GM12891 (cell line): ENCODE results near the gene TMEM236.

Experiments
- DNase-seq: peaks from one replicate; pipeline ENCODE4 v3.0.0; 2011; ENCODE audit warnings: low spot score; ENCODE audit not compliant: insufficient read length
- FAIRE-seq: peaks from 2 replicates; lab custom pipeline; 2011; peaks lifted over from hg19 to GRCh38; lab: Jason Lieb, UNC
- PAX5 ChIP-seq: IDR thresholded peaks from 2 replicates; pipeline ENCODE4 v1.6.1; 2011; ENCODE audit warnings: low read length, moderate library complexity, mild to moderate bottlenecking; ENCODE audit not compliant: insufficient read depth, severe bottlenecking
- POLR2A ChIP-seq: IDR thresholded peaks from 2 replicates; pipeline ENCODE4 v1.6.1; 2011; ENCODE audit warnings: low read depth, low read length, control low read depth
- POLR2AphosphoS5 ChIP-seq: IDR thresholded peaks from 2 replicates; pipeline ENCODE4 v1.6.1; 2011; ENCODE audit warnings: low read depth, low read length, control low read depth
- POU2F2 ChIP-seq: IDR thresholded peaks from 2 replicates; pipeline ENCODE4 v1.6.1; 2011; ENCODE audit warnings: low read depth, mild to moderate bottlenecking, control low read depth, low read length, moderate library complexity
- SPI1 ChIP-seq: IDR thresholded peaks from 2 replicates; pipeline ENCODE4 v1.6.1; 2011; ENCODE audit warnings: low read depth, low read length, control low read depth
- TAF1 ChIP-seq: IDR thresholded peaks from 2 replicates; pipeline ENCODE4 v1.6.1; 2011; ENCODE audit warnings: low read depth, low read length, control low read depth

Gene TMEM236

DNA sequence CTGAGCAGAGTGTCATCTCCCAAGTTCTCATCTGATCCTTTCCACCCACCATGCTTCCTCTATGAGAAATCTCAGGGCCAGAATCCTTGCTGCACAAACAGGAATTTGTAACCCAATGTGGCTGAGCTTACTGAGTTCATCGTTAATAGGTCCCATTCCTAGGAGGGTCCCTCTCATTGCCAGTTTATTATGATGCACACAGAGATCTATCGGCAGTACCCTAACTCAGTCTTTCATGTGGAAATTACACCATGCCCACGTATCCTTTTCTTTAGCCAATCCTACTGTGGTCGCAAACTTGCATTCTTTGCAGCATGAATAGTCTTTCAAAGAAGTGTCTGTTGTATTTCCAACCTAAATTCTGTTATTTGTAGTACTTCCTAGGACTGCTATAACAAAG, 12.1 kb downstream of the TMEM236 start:
- no peak for DNase-seq
- no peak for FAIRE-seq
- TF ChIP-seq POU2F2 (no peak), SPI1 (no peak), POLR2AphosphoS5 (no peak)

DNA sequence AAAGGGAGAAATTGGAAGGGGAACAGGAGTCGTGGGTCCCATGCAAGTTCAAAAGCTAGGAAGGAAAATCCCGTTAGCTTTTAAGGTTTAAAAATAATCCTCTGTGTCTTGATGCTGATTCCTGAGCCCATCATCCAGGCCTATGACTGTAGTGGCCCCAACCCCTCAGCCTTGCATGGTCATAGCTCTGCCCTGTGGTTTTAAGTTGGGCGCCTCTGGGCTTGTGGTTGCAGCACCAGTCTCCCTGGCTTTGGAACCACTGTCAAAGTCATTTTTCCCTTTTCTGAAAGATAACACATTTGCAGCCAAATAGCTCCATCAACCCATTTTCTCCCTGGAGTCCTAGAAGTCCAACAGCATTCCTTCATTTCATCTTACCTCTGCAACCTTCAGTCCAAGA, 13.6 kb downstream of the TMEM236 start:
- no peak for DNase-seq
- FAIRE-seq = no peak
- TF ChIP-seq TAF1 = no peak
- TF ChIP-seq PAX5 = no peak
- no peak for TF ChIP-seq SPI1
- no peak for TF ChIP-seq POLR2AphosphoS5
- no peak for TF ChIP-seq POLR2A
- TF ChIP-seq POU2F2 = no peak

DNA sequence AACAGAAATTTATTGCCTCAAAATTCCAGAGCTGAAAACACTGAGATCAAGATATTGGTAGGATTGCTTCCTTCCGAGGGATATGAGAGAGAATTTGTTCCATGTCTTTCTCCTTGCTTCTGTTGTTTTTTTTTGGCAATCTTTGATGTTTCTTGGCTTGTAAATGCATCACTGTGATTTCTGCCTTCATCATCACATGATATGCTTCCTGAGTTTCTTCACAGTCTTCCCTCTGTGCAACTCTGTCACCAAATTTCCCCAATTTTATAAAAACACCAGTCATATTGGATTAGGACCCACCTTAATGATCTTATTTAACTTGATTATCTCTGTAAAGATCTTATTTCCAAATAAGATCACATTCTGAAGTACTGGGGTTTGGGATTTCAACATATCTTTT, 14.7 kb downstream of the TMEM236 start:
- FAIRE-seq = no peak
- TF ChIP-seq POU2F2 = no peak
- TF ChIP-seq POLR2A = no peak
- TF ChIP-seq TAF1 = no peak
- TF ChIP-seq POLR2AphosphoS5 = no peak
- no peak for TF ChIP-seq PAX5
- TF ChIP-seq SPI1 = no peak
- DNase-seq = no peak

DNA sequence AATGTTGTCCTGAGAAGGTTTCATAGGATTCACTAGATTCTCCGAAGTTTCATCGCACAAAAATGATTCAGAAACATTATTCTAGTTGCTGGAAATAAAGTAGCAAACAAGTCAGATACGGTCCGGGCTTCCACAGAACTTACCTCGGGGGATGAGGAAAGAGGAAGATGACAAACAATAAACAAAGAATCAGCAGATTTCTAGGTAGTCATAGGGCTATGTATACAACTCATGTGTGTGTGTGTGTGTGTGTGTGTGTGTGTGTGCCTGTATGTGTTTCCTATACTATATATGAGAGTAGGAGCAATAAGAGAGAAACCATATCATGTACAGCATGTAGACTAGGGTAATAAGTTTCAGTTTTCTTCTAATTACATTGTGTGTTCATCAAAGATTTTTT, 16.5 kb downstream of the TMEM236 start:
- TF ChIP-seq POU2F2 (no peak), SPI1 (no peak), POLR2AphosphoS5 (no peak), POLR2A (no peak), TAF1 (no peak), PAX5 (no peak)
- FAIRE-seq = no peak
- no peak for DNase-seq

DNA sequence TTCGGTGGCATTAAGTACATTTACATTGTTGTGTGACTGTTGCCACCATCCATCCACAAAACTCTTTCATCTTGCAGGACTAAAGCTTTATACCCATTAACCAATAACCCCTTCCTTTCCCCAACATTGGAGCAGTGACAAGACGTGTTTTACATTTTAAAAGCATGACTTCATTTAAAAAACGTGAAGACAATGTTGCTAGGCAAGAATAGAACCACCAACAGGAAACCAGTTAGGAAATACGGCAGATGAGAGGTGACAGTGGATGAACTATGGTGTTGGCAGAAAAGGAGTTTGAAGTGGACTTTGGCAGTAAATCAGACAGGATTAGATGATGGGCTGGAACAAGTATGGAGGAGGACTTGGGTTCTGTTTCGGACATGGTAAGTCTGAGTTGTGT, 17.0 kb downstream of the TMEM236 start:
- DNase-seq (no peak), FAIRE-seq (peak; percentile 85)

DNA sequence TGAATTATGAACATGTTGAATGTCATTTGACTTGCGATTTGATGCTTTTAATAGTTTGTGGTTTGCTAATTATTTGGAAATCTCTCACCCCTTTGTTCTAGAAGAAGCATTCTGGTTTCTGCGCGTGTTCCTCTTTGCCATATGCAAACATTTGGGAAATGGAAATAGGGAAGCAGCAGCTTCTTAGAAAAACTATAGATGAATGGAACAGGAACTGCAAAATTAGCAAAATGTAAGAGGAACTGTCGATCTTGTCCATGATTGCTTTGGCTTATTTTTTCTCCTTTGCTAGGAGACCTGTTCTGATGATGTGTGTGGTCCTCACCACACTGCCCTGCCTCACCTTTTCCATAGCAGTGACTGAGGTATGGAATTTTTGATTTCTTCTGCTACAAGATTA, 19.0 kb downstream of the TMEM236 start:
- FAIRE-seq = no peak
- no peak for DNase-seq
- no peak for TF ChIP-seq PAX5
- no peak for TF ChIP-seq TAF1
- TF ChIP-seq SPI1 = no peak
- TF ChIP-seq POLR2A = no peak
- TF ChIP-seq POLR2AphosphoS5 = no peak
- TF ChIP-seq POU2F2 = no peak

More for the DNA sequence above, 17.0 kb downstream of the TMEM236 start:
- TF ChIP-seq PAX5 (no peak), POU2F2 (no peak), TAF1 (no peak), POLR2AphosphoS5 (no peak), SPI1 (no peak), POLR2A (no peak)

DNA sequence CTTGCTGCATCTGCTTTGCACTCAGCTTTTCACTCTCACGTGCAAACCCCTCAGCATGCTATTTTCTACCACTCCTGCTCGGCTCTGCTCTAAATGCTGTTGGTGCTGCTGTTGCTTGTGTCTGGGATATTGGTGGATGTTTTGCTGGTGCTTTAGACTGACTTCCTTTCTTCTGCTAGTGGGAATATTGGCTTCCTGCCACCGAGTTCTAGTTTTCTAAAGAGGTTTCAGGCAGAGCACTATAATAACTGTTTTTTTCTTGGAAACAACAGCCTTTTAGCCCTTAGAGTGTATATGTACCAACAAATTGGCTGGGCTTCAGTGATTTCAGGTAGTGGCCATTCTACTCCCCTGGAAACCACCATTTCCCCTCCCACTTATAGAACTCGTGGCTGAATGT, 27.8 kb downstream of the TMEM236 start:
- DNase-seq (no peak), FAIRE-seq (no peak)
- no peak for TF ChIP-seq POLR2A
- TF ChIP-seq TAF1 = no peak
- TF ChIP-seq POLR2AphosphoS5 = no peak
- TF ChIP-seq POU2F2 = no peak
- no peak for TF ChIP-seq SPI1
- TF ChIP-seq PAX5 = no peak

DNA sequence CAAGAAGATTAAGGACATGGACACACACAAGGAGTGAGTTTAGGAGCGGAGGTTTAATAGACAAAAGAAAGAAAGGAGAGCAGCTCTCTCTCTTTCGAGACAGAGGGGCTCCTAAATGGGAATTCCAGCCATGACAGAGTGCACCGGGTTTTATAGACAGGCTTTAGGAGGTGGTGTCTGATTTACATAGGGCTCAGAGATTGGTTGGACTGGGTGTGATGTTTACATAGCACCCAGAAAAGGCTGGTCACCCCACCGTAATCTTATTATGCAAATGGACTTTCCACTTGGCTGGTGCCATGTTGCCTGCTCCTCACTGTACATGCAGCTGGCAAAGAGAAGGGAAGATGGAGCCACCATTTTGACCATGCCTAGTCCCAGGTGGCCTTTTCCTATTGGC, 28.7 kb downstream of the TMEM236 start:
- TF ChIP-seq POLR2A = no peak
- no peak for TF ChIP-seq TAF1
- TF ChIP-seq PAX5 = no peak
- TF ChIP-seq POLR2AphosphoS5 = no peak
- TF ChIP-seq POU2F2 = no peak
- TF ChIP-seq SPI1 = no peak
- FAIRE-seq = no peak
- DNase-seq = no peak

DNA sequence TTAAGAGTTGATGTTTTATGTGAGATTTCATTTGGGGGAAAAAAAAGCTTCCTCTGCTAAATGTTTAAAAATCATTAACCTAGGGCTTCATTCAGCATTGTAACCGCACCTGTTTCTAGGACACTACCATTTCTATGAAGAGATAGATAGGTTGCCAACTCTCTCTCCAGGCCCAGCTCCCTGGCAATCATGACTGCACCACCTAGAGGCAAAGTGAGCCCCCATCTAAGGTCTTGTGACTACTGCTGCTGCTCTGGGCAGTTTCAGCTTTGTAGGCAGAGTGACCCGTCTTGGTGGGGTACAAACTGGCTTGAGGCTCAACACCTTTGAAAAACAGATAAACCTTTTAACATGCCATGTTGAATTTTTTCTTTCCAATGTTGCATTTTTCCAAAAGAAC, 29.9 kb downstream of the TMEM236 start:
- TF ChIP-seq POU2F2 = no peak
- no peak for TF ChIP-seq PAX5
- no peak for TF ChIP-seq POLR2A
- no peak for TF ChIP-seq POLR2AphosphoS5
- TF ChIP-seq SPI1 = no peak
- no peak for TF ChIP-seq TAF1
- DNase-seq (no peak), FAIRE-seq (no peak)

DNA sequence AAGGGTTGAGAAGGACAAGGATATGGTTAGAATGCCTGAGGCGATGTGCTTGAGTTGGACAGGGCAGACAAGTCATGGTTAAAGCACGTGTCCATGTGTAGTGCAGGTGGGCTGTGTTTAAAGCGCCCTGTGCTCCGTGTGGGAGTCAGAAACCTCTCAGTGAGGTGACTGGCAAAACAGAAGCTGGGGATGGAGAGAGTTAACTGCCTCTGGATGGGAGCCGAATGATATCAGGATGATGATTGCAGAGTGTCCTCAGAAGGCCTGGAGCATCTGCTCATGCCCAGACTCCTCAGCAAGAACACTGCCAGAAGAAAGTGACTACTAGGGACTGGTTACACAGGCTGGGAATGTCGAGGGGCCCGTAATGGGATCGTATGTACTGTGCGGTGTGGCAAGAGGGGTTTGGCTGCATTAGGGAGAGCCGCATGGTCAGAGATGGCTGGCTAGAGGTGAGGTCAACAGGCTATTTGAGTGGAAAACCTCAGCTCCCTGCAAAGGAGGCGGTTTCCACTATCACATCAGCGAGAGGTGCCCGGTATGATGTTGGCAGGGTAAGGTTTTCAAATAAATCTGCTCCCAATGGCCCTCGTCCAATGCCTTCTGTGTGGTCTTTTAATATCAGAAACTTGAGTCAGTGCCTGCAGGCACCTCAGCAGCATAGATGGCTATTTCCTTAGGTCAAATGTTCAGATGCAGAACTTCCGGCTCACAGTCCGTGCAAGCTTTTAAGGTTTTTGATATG, 31.1 kb downstream of the TMEM236 start:
- no peak for TF ChIP-seq POU2F2
- TF ChIP-seq POLR2A = no peak
- no peak for FAIRE-seq
- no peak for DNase-seq
